PC-9 (cell line): ENCODE data around the gene ZFPM1. TPM values are rescaled to one million over a fixed set of nuclear protein-coding genes. Genes with fewer than 3 reads are reported as not detected.
A peak's percentile ranks its signal among the peaks of the same experiment; 100 is the strongest.

Experiments
- BruUV-seq: library from RNA; stranded (reverse); fragments of 400-500 nt; replicated peaks from 2 replicates; lab custom pipeline; 2021; lab: Mats Ljungman, UMichigan
- CTCF ChIA-PET: fragments of 300-600 bp; sonication (Branson Sonifier 250); formaldehyde crosslinking; loops from one replicate; lab custom pipeline; 2022; ENCODE audit warnings: antibody characterized with exemption; lab: Charles Lee
- POLR2A ChIA-PET: fragments of 300-600 bp; sonication (Branson Sonifier 250); formaldehyde crosslinking; loops from one replicate; lab custom pipeline; 2022; ENCODE audit warnings: antibody characterized with exemption; ENCODE audit not compliant: unreplicated experiment; lab: Charles Lee
- DNase-seq, 2 experiments: peaks; one replicate each; pipeline versions ENCODE4 v3.0.0 to v3.0.0-alpha.2; 2015 to 2022; ENCODE audit warnings: mixed read lengths in 1 of 2
- H2AFZ ChIP-seq: fragments of 200-600 bp; sonication (generic); 2 replicates; pipeline ENCODE4 v1.8.1; 2017; ENCODE audit warnings: antibody characterized with exemption
- H3F3A ChIP-seq: fragments of 200-600 bp; sonication (generic); 2 replicates; pipeline ENCODE4 v1.8.1; 2017; ENCODE audit warnings: antibody characterized with exemption, mild to moderate bottlenecking, low read depth; ENCODE audit not compliant: insufficient read depth
- H3K27ac ChIP-seq: fragments of 200-600 bp; sonication (generic); 2 replicates; pipeline ENCODE4 v1.6.1; 2016; ENCODE audit warnings: mixed run types
- H3K27me3 ChIP-seq: fragments of 200-600 bp; sonication (generic); 2 replicates; pipeline ENCODE4 v1.6.1; 2016; ENCODE audit warnings: low read depth, mixed run types; ENCODE audit not compliant: insufficient read depth
- H3K36me3 ChIP-seq: fragments of 200-600 bp; sonication (generic); 2 replicates; pipeline ENCODE4 v1.6.1; 2016; ENCODE audit warnings: low read depth, mixed run types
- H3K4me1 ChIP-seq: fragments of 200-600 bp; sonication (generic); replicated peaks from 2 replicates; pipeline ENCODE4 v1.6.1; 2016; ENCODE audit warnings: mixed run types; ENCODE audit not compliant: insufficient read depth
- H3K4me2 ChIP-seq: fragments of 200-600 bp; sonication (generic); 2 replicates; pipeline ENCODE4 v1.6.1; 2017; ENCODE audit warnings: mixed run types
- H3K4me3 ChIP-seq: fragments of 200-600 bp; sonication (generic); 2 replicates; pipeline ENCODE4 v1.6.1; 2016; ENCODE audit warnings: mixed run types
- H3K79me2 ChIP-seq: fragments of 200-600 bp; sonication (generic); 2 replicates; pipeline ENCODE4 v1.6.1; 2017; ENCODE audit warnings: low read depth, mixed run types
- H3K9me2 ChIP-seq: fragments of 200-600 bp; sonication (generic); 2 replicates; pipeline ENCODE4 v1.8.1; 2017; ENCODE audit warnings: mild to moderate bottlenecking; ENCODE audit not compliant: insufficient read depth
- H3K9me3 ChIP-seq: fragments of 200-600 bp; sonication (generic); 2 replicates; pipeline ENCODE4 v1.8.1; 2016; ENCODE audit warnings: low read depth; ENCODE audit not compliant: insufficient read depth
- H4K20me1 ChIP-seq: fragments of 200-600 bp; sonication (generic); 2 replicates; pipeline ENCODE4 v1.8.1; 2017; ENCODE audit not compliant: insufficient read depth
- CTCF ChIP-seq: fragments of 200-600 bp; sonication (generic); conservative IDR thresholded peaks from 2 replicates; pipeline ENCODE4 v1.6.1; 2017; ENCODE audit warnings: mixed run types, antibody characterized with exemption, mild to moderate bottlenecking, moderate library complexity
- EZH2 ChIP-seq: fragments of 200-600 bp; sonication (generic); IDR thresholded peaks from 2 replicates; pipeline ENCODE4 v1.8.0; 2017; ENCODE audit warnings: antibody characterized with exemption, low read depth
- intact Hi-C: fragments of 100-400 bp; cut with micrococcal nuclease; formaldehyde crosslinking; loops from one replicate; pipeline ENCODE4 v1.10.0; 2022; ENCODE audit not compliant: unreplicated experiment
- total RNA-seq: library from RNA; stranded (reverse); gene quantifications from 2 replicates; pipeline ENCODE4 v1.2.3, GENCODE V29; 2021

Gene ZFPM1
- total RNA-seq, 1 experiment from 2014 or later: 19.7 TPM

- no peak for TF ChIP-seq CTCF
- TF ChIP-seq EZH2: no peak
- no TSS peak for BruUV-seq
- Histone ChIP-seq H3K4me1 (peaks cover 6% of the 10 kb centered on the region), H3K79me2 (peaks cover 8% of the 10 kb centered on the region; the same call in 1 of the 2 replicates), H4K20me1 (peaks cover 6% of the 10 kb centered on the region; the same call in 1 of the 2 replicates), H2AFZ (no peak overlapping the region), H3K27ac (no peak overlapping the region), H3K9me2 (no peaks in the 10 kb centered on the region), H3F3A (peaks cover 12% of the 10 kb centered on the region; the same call in 1 of the 2 replicates), H3K27me3 (no peaks in the 10 kb centered on the region), H3K4me2 (no peak overlapping the region), H3K36me3 (no peaks in the 10 kb centered on the region), H3K4me3 (no peak overlapping the region), H3K9me3 (no peaks in the 10 kb centered on the region)
- ChIA-PET POLR2A (no interaction called here), CTCF (no interaction called here)
- intact Hi-C loops: no loop called here
- no peak for DNase-seq
These were observed 80.4 kb downstream of the ZFPM1 start for GRCh38 chr16:88533381-88533917.

- Histone ChIP-seq H3K9me3 (no peaks in the 10 kb centered on the region), H3K27me3 (peaks cover under 1% of the 10 kb centered on the region; the same call in 1 of the 2 replicates), H3K27ac (no peak overlapping the region), H4K20me1 (peaks cover 6% of the 10 kb centered on the region; the same call in 1 of the 2 replicates), H3F3A (peaks cover 12% of the 10 kb centered on the region; the same call in 1 of the 2 replicates), H3K79me2 (peaks cover 8% of the 10 kb centered on the region; the same call in 1 of the 2 replicates), H3K4me1 (peaks cover 6% of the 10 kb centered on the region), H3K4me3 (peak overlapping the region; percentile 70), H3K9me2 (no peaks in the 10 kb centered on the region), H3K4me2 (0 out of 2 replicates have a peak overlapping the region, but pooled peaks have one; percentile 53), H2AFZ (0 out of 2 replicates have a peak overlapping the region, but pooled peaks have one; percentile 70), H3K36me3 (no peaks in the 10 kb centered on the region)
- DNase-seq: peak; percentile 44 to 81
- BruUV-seq: no TSS peak
- ChIA-PET CTCF (no interaction called here), POLR2A (no interaction called here)
- no peak for TF ChIP-seq EZH2
- no peak for TF ChIP-seq CTCF
- intact Hi-C loops: no loop called here
These were observed 81.0 kb downstream of the ZFPM1 start for GRCh38 chr16:88533932-88534637.

- Histone ChIP-seq H3K4me3 (peak overlapping the region; percentile 88), H3K4me2 (peak overlapping the region; percentile 99), H4K20me1 (peaks cover 6% of the 10 kb centered on the region; the same call in 1 of the 2 replicates), H3K79me2 (peaks cover 8% of the 10 kb centered on the region; the same call in 1 of the 2 replicates), H3K27ac (no peak overlapping the region), H3K4me1 (peaks cover 6% of the 10 kb centered on the region), H3K9me2 (no peaks in the 10 kb centered on the region), H3K36me3 (no peaks in the 10 kb centered on the region), H3K9me3 (no peaks in the 10 kb centered on the region), H3K27me3 (peaks cover 7% of the 10 kb centered on the region), H3F3A (peaks cover 12% of the 10 kb centered on the region; the same call in 1 of the 2 replicates), H2AFZ (no peak overlapping the region)
- BruUV-seq: no TSS peak
- peak in 1 of 2 experiments; percentile 52 for DNase-seq
- POLR2A ChIA-PET: interaction anchor here (0.6 kb wide), 1 partner anchor 1165 kb away, joined by 5 read pairs; no protein-coding TSS in a partner anchor
- CTCF ChIA-PET: no interaction called here
- TF ChIP-seq EZH2 (no peak), CTCF (0 out of 2 replicates have a peak, but pooled peaks have one; percentile 19)
- intact Hi-C loops: no loop called here
These were observed 81.6 kb downstream of the ZFPM1 start for GRCh38 chr16:88534638-88535190.
